ENCODE measurements around the gene SSH2.
"Not testable (repeated sequence)": the region's sequence is repeated elsewhere in the genome, so short reads cannot be mapped to it uniquely, and the experiment has no call there.

SSH2 gene

GRCh38 chr17:29959658-29960337, 29.8 kb upstream of the SSH2 start:
- H3K27ac ChIP-seq (ENCODE audit: low read length): no peak overlapping the region
- no peaks in the 10 kb centered on the region for H3K36me3 ChIP-seq (replicated peaks; ENCODE audit: insufficient read depth, low read length)
- H3K4me1 ChIP-seq (ENCODE audit: low read length): no peaks in the 10 kb centered on the region
- no peaks in the 10 kb centered on the region for H3K27me3 ChIP-seq (replicated peaks; ENCODE audit: insufficient read depth, low read length)
- no peaks in the 10 kb centered on the region for H3F3A ChIP-seq (ENCODE audit: insufficient read depth, low read length)
- no peaks in the 10 kb centered on the region for H3K9me3 ChIP-seq (replicated peaks; ENCODE audit: insufficient read depth, low read length)
- no peaks in the 10 kb centered on the region for H3K9me2 ChIP-seq (replicated peaks; ENCODE audit: insufficient read depth, low read length)
- no peak overlapping the region for H3K9ac ChIP-seq (ENCODE audit: low read length)
- no peak overlapping the region for H3K4me3 ChIP-seq (ENCODE audit: low read length)
- H3K79me2 ChIP-seq (ENCODE audit: low read length): no peaks in the 10 kb centered on the region
- DNase-seq: no peak
- no peak overlapping the region for H3K4me2 ChIP-seq (ENCODE audit: low read depth, low read length)
- no peaks in the 10 kb centered on the region for H4K20me1 ChIP-seq (ENCODE audit: insufficient read depth, low read length)
- TF ChIP-seq EZH2 (optimal IDR thresholded peaks at IDR 0.05; ENCODE audit: low read depth, low read length) (no peak), CTCF (IDR thresholded peaks at IDR 0.05; ENCODE audit: low read length) (no peak), EZH2phosphoT487 (IDR thresholded peaks at IDR 0.05; ENCODE audit: low read length) (no peak)
- H2AFZ ChIP-seq (ENCODE audit: low read length): no peak overlapping the region

- Histone ChIP-seq H3K9ac (ENCODE audit: low read length) (no peak overlapping the region), H3K27ac (ENCODE audit: low read length) (no peak overlapping the region), H3F3A (ENCODE audit: insufficient read depth, low read length) (no peaks in the 10 kb centered on the region), H3K9me3 (replicated peaks; ENCODE audit: insufficient read depth, low read length) (no peaks in the 10 kb centered on the region), H2AFZ (ENCODE audit: low read length) (no peak overlapping the region), H3K4me2 (ENCODE audit: low read depth, low read length) (no peak overlapping the region), H3K27me3 (replicated peaks; ENCODE audit: insufficient read depth, low read length) (no peaks in the 10 kb centered on the region), H3K4me1 (ENCODE audit: low read length) (no peaks in the 10 kb centered on the region), H3K4me3 (ENCODE audit: low read length) (no peak overlapping the region), H3K79me2 (ENCODE audit: low read length) (no peaks in the 10 kb centered on the region), H4K20me1 (ENCODE audit: insufficient read depth, low read length) (no peaks in the 10 kb centered on the region), H3K36me3 (replicated peaks; ENCODE audit: insufficient read depth, low read length) (no peaks in the 10 kb centered on the region), H3K9me2 (replicated peaks; ENCODE audit: insufficient read depth, low read length) (no peaks in the 10 kb centered on the region)
- DNase-seq: no peak
- TF ChIP-seq EZH2 (optimal IDR thresholded peaks at IDR 0.05; ENCODE audit: low read depth, low read length) (no peak), EZH2phosphoT487 (IDR thresholded peaks at IDR 0.05; ENCODE audit: low read length) (no peak), CTCF (IDR thresholded peaks at IDR 0.05; ENCODE audit: low read length) (no peak)
Observed at GRCh38 chr17:29958947-29959657, 29.1 kb upstream of the SSH2 start.

GRCh38 chr17:29957488-29957887, 27.5 kb upstream of the SSH2 start:
- not testable (repeated sequence) for H3K9me3 ChIP-seq (replicated peaks; ENCODE audit: insufficient read depth, low read length); H4K20me1 ChIP-seq (ENCODE audit: insufficient read depth, low read length); H2AFZ ChIP-seq (ENCODE audit: low read length); H3K79me2 ChIP-seq (ENCODE audit: low read length); H3K27me3 ChIP-seq (replicated peaks; ENCODE audit: insufficient read depth, low read length); DNase-seq; H3K9me2 ChIP-seq (replicated peaks; ENCODE audit: insufficient read depth, low read length); H3K4me3 ChIP-seq (ENCODE audit: low read length); H3K4me2 ChIP-seq (ENCODE audit: low read depth, low read length); H3K4me1 ChIP-seq (ENCODE audit: low read length); H3K9ac ChIP-seq (ENCODE audit: low read length); H3K27ac ChIP-seq (ENCODE audit: low read length); H3K36me3 ChIP-seq (replicated peaks; ENCODE audit: insufficient read depth, low read length); H3F3A ChIP-seq (ENCODE audit: insufficient read depth, low read length)

GRCh38 chr17:29956225-29956624, 26.2 kb upstream of the SSH2 start:
- H2AFZ ChIP-seq (ENCODE audit: low read length): no peak overlapping the region
- DNase-seq: no peak
- no peaks in the 10 kb centered on the region for H3K27me3 ChIP-seq (replicated peaks; ENCODE audit: insufficient read depth, low read length)

More at GRCh38 chr17:29956225-29956624, 26.2 kb upstream of the SSH2 start:
- H3K27ac ChIP-seq (ENCODE audit: low read length): no peak overlapping the region
- H3K9me2 ChIP-seq (replicated peaks; ENCODE audit: insufficient read depth, low read length): no peaks in the 10 kb centered on the region
- no peak for TF ChIP-seq EZH2 (optimal IDR thresholded peaks at IDR 0.05; ENCODE audit: low read depth, low read length)
- no peaks in the 10 kb centered on the region for H3K79me2 ChIP-seq (ENCODE audit: low read length)
- H3K36me3 ChIP-seq (replicated peaks; ENCODE audit: insufficient read depth, low read length): no peaks in the 10 kb centered on the region
- H3K9ac ChIP-seq (ENCODE audit: low read length): no peak overlapping the region
- no peaks in the 10 kb centered on the region for H3K9me3 ChIP-seq (replicated peaks; ENCODE audit: insufficient read depth, low read length)
- no peak overlapping the region for H3K4me3 ChIP-seq (ENCODE audit: low read length)
- H3K4me1 ChIP-seq (ENCODE audit: low read length): no peaks in the 10 kb centered on the region
- H4K20me1 ChIP-seq (ENCODE audit: insufficient read depth, low read length): no peaks in the 10 kb centered on the region
- no peaks in the 10 kb centered on the region for H3F3A ChIP-seq (ENCODE audit: insufficient read depth, low read length)
- no peak overlapping the region for H3K4me2 ChIP-seq (ENCODE audit: low read depth, low read length)
